Activated CD4-positive, CD25-positive, alpha-beta regulatory T cell (primary cell): ENCODE data around the gene HECTD4.
"Not testable (repeated sequence)": the region's sequence is repeated elsewhere in the genome, so short reads cannot be mapped to it uniquely, and the experiment has no call there.

Source experiments
- DNase-seq, 4 experiments: peaks; one replicate each; lab custom pipeline; 2025; lab: John Stamatoyannopoulos, UW

Gene HECTD4

GRCh38 chr12:112353393-112353792 lies 28.8 kb downstream of the HECTD4 start:
- DNase-seq: no peak

GRCh38 chr12:112352921-112353320 lies 29.3 kb downstream of the HECTD4 start:
- no peak for DNase-seq

- no peak for DNase-seq
These were observed 31.3 kb downstream of the HECTD4 start for GRCh38 chr12:112350593-112351592.

- no peak for DNase-seq
These were observed 32.8 kb downstream of the HECTD4 start for GRCh38 chr12:112349431-112349830.

GRCh38 chr12:112348926-112349325 lies 33.3 kb downstream of the HECTD4 start:
- DNase-seq: not testable (repeated sequence)

- DNase-seq: no peak
These were observed 34.6 kb downstream of the HECTD4 start for GRCh38 chr12:112347581-112347982.

- DNase-seq: no peak
These were observed 36.0 kb downstream of the HECTD4 start for GRCh38 chr12:112346194-112346593.

GRCh38 chr12:112344220-112344619 lies 38.0 kb downstream of the HECTD4 start:
- DNase-seq: no peak

- DNase-seq: no peak
These were observed 39.6 kb downstream of the HECTD4 start for GRCh38 chr12:112342587-112342986.

GRCh38 chr12:112341046-112341825 lies 41.0 kb downstream of the HECTD4 start:
- DNase-seq: no peak

- DNase-seq: no peak
These were observed 42.0 kb downstream of the HECTD4 start for GRCh38 chr12:112340230-112340629.

GRCh38 chr12:112334999-112335398 lies 47.2 kb downstream of the HECTD4 start:
- not testable (repeated sequence) for DNase-seq

- DNase-seq: no peak
These were observed 49.2 kb downstream of the HECTD4 start for GRCh38 chr12:112333019-112333418.

GRCh38 chr12:112331886-112332285 lies 50.3 kb downstream of the HECTD4 start:
- no peak for DNase-seq

- DNase-seq: no peak
These were observed 51.5 kb downstream of the HECTD4 start for GRCh38 chr12:112330706-112331105.

- no peak for DNase-seq
These were observed 53.6 kb downstream of the HECTD4 start for GRCh38 chr12:112328456-112329124.

GRCh38 chr12:112327209-112327938 lies 54.9 kb downstream of the HECTD4 start:
- no peak for DNase-seq

GRCh38 chr12:112325622-112326207 lies 56.5 kb downstream of the HECTD4 start:
- DNase-seq: no peak

- DNase-seq: no peak
These were observed 57.1 kb downstream of the HECTD4 start for GRCh38 chr12:112325157-112325556.

GRCh38 chr12:112322882-112323547 lies 59.2 kb downstream of the HECTD4 start:
- no peak for DNase-seq

GRCh38 chr12:112322441-112322840 lies 59.8 kb downstream of the HECTD4 start:
- DNase-seq: no peak
